ENCODE data around the gene LSP1.

The LSP1 gene

GRCh38 chr11:1916132-1916985 lies 63.5 kb downstream of the LSP1 start:
- Histone ChIP-seq H3K27me3 (ENCODE audit: insufficient read depth, poor library complexity, severe bottlenecking) (no peaks in the 10 kb centered on the region), H3K27ac (replicated peaks) (no peak overlapping the region), H3K4me3 (replicated peaks; ENCODE audit: insufficient read depth, low read length) (no peak overlapping the region)
- no peak for DNase-seq (ENCODE audit: low read depth in 1 of 2, low spot score in 1 of 2)
- TF ChIP-seq REST (IDR thresholded peaks at IDR 0.05; ENCODE audit: insufficient replicate concordance, low read depth) (no peak), SPI1 (IDR thresholded peaks at IDR 0.05; ENCODE audit: borderline replicate concordance, low read depth) (no peak), POLR2AphosphoS5 (IDR thresholded peaks at IDR 0.05; ENCODE audit: low read depth) (no peak), CTCF (IDR thresholded peaks at IDR 0.05; ENCODE audit: insufficient read depth, low read length) (no peak), GABPA (IDR thresholded peaks at IDR 0.05; ENCODE audit: low read depth) (no peak)

GRCh38 chr11:1916986-1917522 lies 64.2 kb downstream of the LSP1 start:
- Histone ChIP-seq H3K27ac (replicated peaks) (no peak overlapping the region), H3K27me3 (ENCODE audit: insufficient read depth, poor library complexity, severe bottlenecking) (no peaks in the 10 kb centered on the region), H3K4me3 (replicated peaks; ENCODE audit: insufficient read depth, low read length) (no peak overlapping the region)
- TF ChIP-seq CTCF (IDR thresholded peaks at IDR 0.05; ENCODE audit: insufficient read depth, low read length): no peak
- TF ChIP-seq REST (IDR thresholded peaks at IDR 0.05; ENCODE audit: insufficient replicate concordance, low read depth): no peak
- no peak for TF ChIP-seq POLR2AphosphoS5 (IDR thresholded peaks at IDR 0.05; ENCODE audit: low read depth)
- no peak for TF ChIP-seq GABPA (IDR thresholded peaks at IDR 0.05; ENCODE audit: low read depth)
- TF ChIP-seq SPI1 (IDR thresholded peaks at IDR 0.05; ENCODE audit: borderline replicate concordance, low read depth): no peak
- no peak for DNase-seq (ENCODE audit: low read depth in 1 of 2, low spot score in 1 of 2)

- no peak for DNase-seq (ENCODE audit: low read depth in 1 of 2, low spot score in 1 of 2)
- H3K27ac ChIP-seq (replicated peaks): no peak overlapping the region
- H3K4me3 ChIP-seq (replicated peaks; ENCODE audit: insufficient read depth, low read length): no peak overlapping the region
- TF ChIP-seq SPI1 (IDR thresholded peaks at IDR 0.05; ENCODE audit: borderline replicate concordance, low read depth) (no peak), CTCF (IDR thresholded peaks at IDR 0.05; ENCODE audit: insufficient read depth, low read length) (peak; percentile 47)
- no peaks in the 10 kb centered on the region for H3K27me3 ChIP-seq (ENCODE audit: insufficient read depth, poor library complexity, severe bottlenecking)
Measured at GRCh38 chr11:1917523-1918435, 64.9 kb downstream of the LSP1 start.
